CD4-positive, alpha-beta T cell (primary cell): ENCODE data around the gene B4GALT3. TPM values are rescaled to one million over a fixed set of nuclear protein-coding genes. Genes with fewer than 3 reads are reported as not detected.

Experiments
- ATAC-seq: fragments of 200-7000 bp; cut with Tn5 transposase; one replicate; pipeline ENCODE4 v1.10.0; 2022; ENCODE audit warnings: mild to moderate bottlenecking; ENCODE audit not compliant: poor library complexity
- CTCF ChIA-PET: fragments of 350-600 bp; sonication (Branson Sonifier 250); formaldehyde crosslinking; loops from one replicate; lab custom pipeline; 2021; ENCODE audit warnings: antibody characterized with exemption, inconsistent platforms; lab: Charles Lee
- POLR2A ChIA-PET: fragments of 350-600 bp; sonication (Branson Sonifier 250); formaldehyde crosslinking; loops from one replicate; lab custom pipeline; 2021; ENCODE audit warnings: antibody characterized with exemption, inconsistent platforms; lab: Charles Lee
- DNase-seq, 14 experiments: peaks; one replicate each; pipeline ENCODE4 v3.0.0-alpha.2; 2013 to 2020; ENCODE audit warnings: mixed read lengths in 2 of 14
- H3K27ac ChIP-seq, 2 donors: one replicate each; pipeline versions ENCODE4 v1.5.1 to v1.7.0; 2013; ENCODE audit warnings: low read length in 2 of 2, low read depth in 1 of 2, mild to moderate bottlenecking in 1 of 2
- H3K27me3 ChIP-seq, 2 experiments: 1 replicate in 1 of 2; 2 replicates in 1 of 2; pipeline versions ENCODE4 v1.6.1 to v1.7.0; 2013; ENCODE audit warnings: low read length in 2 of 2, control low read depth in 1 of 2, mild to moderate bottlenecking in 1 of 2, moderate library complexity in 1 of 2; ENCODE audit not compliant: insufficient read depth in 2 of 2, control insufficient read depth in 1 of 2
- H3K36me3 ChIP-seq: one replicate; pipeline ENCODE4 v1.6.1; 2013; ENCODE audit warnings: low read length, control low read depth; ENCODE audit not compliant: insufficient read depth
- H3K4me1 ChIP-seq: one replicate; pipeline ENCODE4 v1.6.1; 2013; ENCODE audit warnings: low read length, control low read depth; ENCODE audit not compliant: insufficient read depth
- H3K4me3 ChIP-seq: one replicate; pipeline ENCODE4 v1.5.1; 2013; ENCODE audit warnings: mild to moderate bottlenecking, low read length, moderate library complexity
- H3K9me3 ChIP-seq, 2 experiments: 1 replicate in 1 of 2; 2 replicates in 1 of 2; pipeline versions ENCODE4 v1.6.1 to v1.7.0; 2013; ENCODE audit warnings: low read length in 2 of 2, mild to moderate bottlenecking in 2 of 2, control low read depth in 1 of 2, moderate library complexity in 1 of 2; ENCODE audit not compliant: control insufficient read depth in 1 of 2, insufficient read depth in 1 of 2
- H3K27ac Mint-ChIP-seq: one replicate; pipeline ENCODE4 v1.8.0; 2020; ENCODE audit warnings: mixed read lengths
- H3K27me3 Mint-ChIP-seq: one replicate; pipeline ENCODE4 v1.8.0; 2021; ENCODE audit warnings: mixed read lengths
- H3K36me3 Mint-ChIP-seq: one replicate; pipeline ENCODE4 v1.8.0; 2021; ENCODE audit warnings: low read depth, mixed read lengths
- H3K4me1 Mint-ChIP-seq: one replicate; pipeline ENCODE4 v1.8.0; 2021; ENCODE audit warnings: low read depth, mixed read lengths
- H3K4me3 Mint-ChIP-seq: one replicate; pipeline ENCODE4 v1.8.0; 2020; ENCODE audit warnings: mild to moderate bottlenecking, mixed read lengths
- H3K9me3 Mint-ChIP-seq: one replicate; pipeline ENCODE4 v1.8.0; 2020; ENCODE audit warnings: mixed read lengths
- intact Hi-C, 2 experiments: fragments of 100-400 bp; cut with DNase I in 1 of 2; cut with micrococcal nuclease in 1 of 2; formaldehyde crosslinking; loops; one replicate each; pipeline versions ENCODE4 v1.15.1 to v1.9.0; 2023 to 2025; cut with DNase I, micrococcal nuclease
- total RNA-seq, 174 experiments: library from RNA in 2 of 174; stranded (reverse) in 2 of 174; gene quantifications; one replicate each; pipeline ENCODE4 v1.2.3 and lab custom pipeline; 2021 to 2026
- TF ChIP-seq, protein P1 (sequence below): fragments of 200-600 bp; IDR thresholded peaks from one replicate; pipeline ENCODE4 v1.8.0; 2022; ENCODE audit warnings: antibody characterized with exemption, mild to moderate bottlenecking

The B4GALT3 gene
- total RNA-seq, 2 experiments from 2014 or later, result 40.8 to 44.3 TPM

GRCh38 chr1:161177936-161178244 lies 583 bp upstream of the B4GALT3 start:
- H3K4me3 ChIP-seq, result peak overlapping the region; percentile 77
- H3K9me3 ChIP-seq, result no peaks in the 10 kb centered on the region
- no peaks in the 10 kb centered on the region for H3K9me3 Mint-ChIP-seq
- peaks cover 30% of the 10 kb centered on the region for H3K36me3 ChIP-seq
- peaks cover 44% of the 10 kb centered on the region for H3K36me3 Mint-ChIP-seq
- ChIA-PET POLR2A (interaction anchor here (0.8 to 3.5 kb wide), 8 partner anchors 8 to 213 kb away, joined by 3 to 31 read pairs (median 10); partner anchors contain the start of genes ARHGAP30, DEDD, NDUFS2 and PPOX), CTCF (interaction anchor here (1.9 to 2.3 kb wide), 4 partner anchors 9 to 48 kb away, joined by 4 to 18 read pairs (median 6); partner anchors contain the start of genes PPOX and TOMM40L)
- peaks cover 76% of the 10 kb centered on the region for H3K4me1 ChIP-seq
- no peaks in the 10 kb centered on the region for H3K27me3 ChIP-seq
- TF ChIP-seq, protein P1, sequence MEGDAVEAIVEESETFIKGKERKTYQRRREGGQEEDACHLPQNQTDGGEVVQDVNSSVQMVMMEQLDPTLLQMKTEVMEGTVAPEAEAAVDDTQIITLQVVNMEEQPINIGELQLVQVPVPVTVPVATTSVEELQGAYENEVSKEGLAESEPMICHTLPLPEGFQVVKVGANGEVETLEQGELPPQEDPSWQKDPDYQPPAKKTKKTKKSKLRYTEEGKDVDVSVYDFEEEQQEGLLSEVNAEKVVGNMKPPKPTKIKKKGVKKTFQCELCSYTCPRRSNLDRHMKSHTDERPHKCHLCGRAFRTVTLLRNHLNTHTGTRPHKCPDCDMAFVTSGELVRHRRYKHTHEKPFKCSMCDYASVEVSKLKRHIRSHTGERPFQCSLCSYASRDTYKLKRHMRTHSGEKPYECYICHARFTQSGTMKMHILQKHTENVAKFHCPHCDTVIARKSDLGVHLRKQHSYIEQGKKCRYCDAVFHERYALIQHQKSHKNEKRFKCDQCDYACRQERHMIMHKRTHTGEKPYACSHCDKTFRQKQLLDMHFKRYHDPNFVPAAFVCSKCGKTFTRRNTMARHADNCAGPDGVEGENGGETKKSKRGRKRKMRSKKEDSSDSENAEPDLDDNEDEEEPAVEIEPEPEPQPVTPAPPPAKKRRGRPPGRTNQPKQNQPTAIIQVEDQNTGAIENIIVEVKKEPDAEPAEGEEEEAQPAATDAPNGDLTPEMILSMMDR, result no peak
- peak overlapping the region; percentile 100 for H3K4me3 Mint-ChIP-seq
- ATAC-seq (no peak), DNase-seq (no peak)
- H3K27ac Mint-ChIP-seq, result peak overlapping the region; percentile 97
- H3K27ac ChIP-seq, result peak overlapping the region; percentile 82 to 89
- intact Hi-C loops, result loop anchor here in 1 of 2 experiments (2.0 to 5.0 kb wide), 2 partner anchors 15 to 44 kb away; partner anchors contain the start of gene APOA2
- peaks cover 73% of the 10 kb centered on the region for H3K4me1 Mint-ChIP-seq
- H3K27me3 Mint-ChIP-seq, result no peaks in the 10 kb centered on the region

GRCh38 chr1:161176468-161177111 lies 717 bp downstream of the B4GALT3 start:
- peak overlapping the region; percentile 100 for H3K4me3 Mint-ChIP-seq
- no peaks in the 10 kb centered on the region for H3K27me3 Mint-ChIP-seq
- intact Hi-C loops, result loop anchor here in 1 of 2 experiments (2.0 to 5.0 kb wide), 2 partner anchors 14 to 46 kb away; partner anchors contain the start of gene APOA2
- Histone ChIP-seq H3K27me3 (no peaks in the 10 kb centered on the region), H3K4me1 (peaks cover 69% of the 10 kb centered on the region), H3K4me3 (peak overlapping the region; percentile 77), H3K9me3 (no peaks in the 10 kb centered on the region), H3K27ac (peak overlapping the region; percentile 82 to 89), H3K36me3 (peaks cover 43% of the 10 kb centered on the region)
- TF ChIP-seq, protein P1, result no peak
- ATAC-seq (no peak), DNase-seq (no peak)
- ChIA-PET CTCF (interaction anchor here (0.9 to 2.3 kb wide), 5 partner anchors 11 to 206 kb away, joined by 3 to 18 read pairs (median 6); partner anchors contain the start of genes PPOX and TOMM40L), POLR2A (interaction anchor here (0.8 to 3.5 kb wide), 10 partner anchors 9 to 137 kb away, joined by 3 to 31 read pairs (median 6); partner anchors contain the start of genes ARHGAP30, DEDD, NDUFS2 and PPOX)
- peaks cover 66% of the 10 kb centered on the region for H3K4me1 Mint-ChIP-seq
- H3K27ac Mint-ChIP-seq, result peak overlapping the region; percentile 97
- H3K9me3 Mint-ChIP-seq, result no peaks in the 10 kb centered on the region
- peaks cover 57% of the 10 kb centered on the region for H3K36me3 Mint-ChIP-seq

DNA sequence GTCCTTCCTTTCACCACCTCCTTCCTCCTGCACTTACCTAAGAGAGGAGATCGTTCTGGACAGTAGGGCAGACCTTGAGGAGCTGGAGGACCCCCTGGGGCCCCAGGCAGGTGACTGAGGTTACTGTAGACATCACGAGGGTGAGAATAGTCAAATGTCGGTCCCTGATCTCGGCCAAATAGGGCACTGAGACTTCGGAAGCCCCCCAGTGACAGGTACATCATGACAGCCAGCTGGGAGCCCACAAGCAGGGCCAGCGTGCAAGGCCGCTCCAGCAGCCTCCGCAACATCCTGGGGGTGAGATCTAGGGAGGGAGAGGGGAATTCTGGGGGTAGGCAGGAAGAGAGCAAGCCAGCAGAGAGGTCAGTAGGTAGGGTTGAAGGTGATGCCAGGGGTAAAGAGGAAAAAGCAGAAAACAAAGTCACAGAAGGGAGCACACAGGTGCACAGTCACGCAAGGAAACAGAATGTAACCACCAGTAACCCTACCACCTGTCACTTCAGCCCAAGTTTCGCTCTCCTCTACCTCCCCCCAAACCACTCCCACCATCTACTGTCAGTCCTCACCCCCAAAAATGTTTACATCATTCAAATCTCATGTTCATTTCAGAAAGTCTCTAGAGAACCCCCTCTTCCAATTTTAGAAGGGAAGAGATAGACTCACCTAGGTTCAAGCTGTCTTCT lies 1.4 kb downstream of the B4GALT3 start:
- ATAC-seq (no peak), DNase-seq (no peak)
- no peaks in the 10 kb centered on the region for H3K27me3 Mint-ChIP-seq
- no peaks in the 10 kb centered on the region for H3K27me3 ChIP-seq
- H3K9me3 ChIP-seq, result no peaks in the 10 kb centered on the region
- H3K4me3 ChIP-seq, result peak overlapping the region; percentile 77
- intact Hi-C loops, result loop anchor here in 1 of 2 experiments (2.0 to 5.0 kb wide), 2 partner anchors 13 to 46 kb away; partner anchors contain the start of gene APOA2
- peak overlapping the region; percentile 82 to 89 for H3K27ac ChIP-seq
- ChIA-PET POLR2A (interaction anchor here (0.8 to 3.5 kb wide), 7 partner anchors 10 to 138 kb away, joined by 3 to 31 read pairs (median 14); partner anchors contain the start of genes DEDD, NDUFS2, PPOX and TOMM40L), CTCF (interaction anchor here (0.9 to 2.3 kb wide), 5 partner anchors 10 to 206 kb away, joined by 3 to 18 read pairs (median 6); partner anchors contain the start of genes PPOX and TOMM40L)
- peak overlapping the region; percentile 100 for H3K4me3 Mint-ChIP-seq
- H3K4me1 Mint-ChIP-seq, result peaks cover 69% of the 10 kb centered on the region
- H3K9me3 Mint-ChIP-seq, result no peaks in the 10 kb centered on the region
- TF ChIP-seq, protein P1, result no peak
- peaks cover 62% of the 10 kb centered on the region for H3K4me1 ChIP-seq
- H3K36me3 ChIP-seq, result peaks cover 50% of the 10 kb centered on the region
- peak overlapping the region; percentile 97 for H3K27ac Mint-ChIP-seq
- H3K36me3 Mint-ChIP-seq, result peaks cover 64% of the 10 kb centered on the region
